Stomach (tissue), 9 donors: ENCODE data around the gene C19orf12. TPM values are rescaled to one million over a fixed set of nuclear protein-coding genes. Genes with fewer than 3 reads are reported as not detected.

Source experiments
- DNase-seq, 2 donors: peaks; one replicate each; pipeline versions ENCODE4 v3.0.0 to v3.0.0-alpha.2; 2013 to 2019
- H3K27ac ChIP-seq, 5 donors: fragments of 200-600 bp in 4 of 5; sonication (generic) in 4 of 5; one replicate each; pipeline ENCODE4 v1.5.1; 2013 to 2019; ENCODE audit warnings: mild to moderate bottlenecking in 1 of 5, moderate library complexity in 1 of 5
- H3K27me3 ChIP-seq, 3 donors: fragments of 200-600 bp; sonication (generic); one replicate each; pipeline ENCODE4 v1.5.1; 2017 to 2019; ENCODE audit warnings: mixed run types in 1 of 3
- H3K36me3 ChIP-seq, 4 donors: fragments of 200-600 bp; sonication (generic); 1 replicate in 3 of 4; 2 replicates in 1 of 4; pipeline ENCODE4 v1.5.1; 2016 to 2019
- H3K4me1 ChIP-seq, 4 donors: fragments of 200-600 bp; sonication (generic); one replicate each; pipeline ENCODE4 v1.5.1; 2016 to 2019
- H3K4me3 ChIP-seq, 4 donors: fragments of 200-600 bp; sonication (generic) in 3 of 4; one replicate each; pipeline ENCODE4 v1.5.1; 2016 to 2019; ENCODE audit warnings: mild to moderate bottlenecking in 1 of 4
- H3K9me3 ChIP-seq, 4 donors: fragments of 200-600 bp; sonication (generic); one replicate each; pipeline ENCODE4 v1.5.1; 2016 to 2019
- EP300 ChIP-seq: sonication (generic); formaldehyde crosslinking; IDR thresholded peaks from one replicate; pipeline ENCODE4 v1.6.1; 2017; ENCODE audit warnings: antibody characterized with exemption
- POLR2A ChIP-seq, 4 donors: fragments of 450-650 bp; IDR thresholded peaks; one replicate each; pipeline ENCODE4 v1.6.1; 2016; ENCODE audit warnings: antibody characterized with exemption in 4 of 4, control low read depth in 2 of 4, mild to moderate bottlenecking in 1 of 4, moderate library complexity in 1 of 4
- POLR2AphosphoS5 ChIP-seq, 3 donors: sonication (generic); formaldehyde crosslinking; IDR thresholded peaks; one replicate each; pipeline ENCODE4 v1.6.1; 2016; ENCODE audit warnings: antibody characterized with exemption in 3 of 3
- WGBS, 5 donors: extraction: QIAGEN DNeasy Blood & Tissue Kit in 3 of 5; methylation state at CpG; one replicate each; pipeline versions ENCODE4 v1.1.5 to v1.1.7; 2013 to 2018; 5-methylcytosine and 5-hydroxymethylcytosine counted together
- intact Hi-C: fragments of 100-400 bp; cut with DNase I; formaldehyde crosslinking; loops from one replicate; pipeline ENCODE4 v1.15.1; 2023; ENCODE audit warnings: low total_unique reads
- polyA plus RNA-seq, 3 donors: library from polyadenylated mRNA; stranded (reverse); fragments of 200-250 nt; gene quantifications; one replicate each; pipeline ENCODE4 v1.2.3, GENCODE V29; 2013
- total RNA-seq, 5 donors: library from RNA; depleted of rRNA; stranded (reverse); fragments of >200 nt; gene quantifications; one replicate each; pipeline versions ENCODE4 v1.1.0 to v1.2.3, GENCODE V29; 2014 to 2016
- TF ChIP-seq, protein P1 (sequence below), 7 experiments: fragments of 450-650 bp in 4 of 7; fragments of 200-600 bp in 3 of 7; sonication (generic) in 3 of 7; IDR thresholded peaks; one replicate each; pipeline ENCODE4 v1.5.1; 2016 to 2019; ENCODE audit warnings: antibody characterized with exemption in 7 of 7, control low read depth in 2 of 7, mild to moderate bottlenecking in 1 of 7
- donor health status: healthy with polysubstance abuse.
- donor health status: Bipolar disorder and iron deficiency.
- donor health status: healthy.

C19orf12 gene
- total and polyA plus RNA-seq, 8 donors: 4.6 to 67.2 (median 14.8) TPM

DNA sequence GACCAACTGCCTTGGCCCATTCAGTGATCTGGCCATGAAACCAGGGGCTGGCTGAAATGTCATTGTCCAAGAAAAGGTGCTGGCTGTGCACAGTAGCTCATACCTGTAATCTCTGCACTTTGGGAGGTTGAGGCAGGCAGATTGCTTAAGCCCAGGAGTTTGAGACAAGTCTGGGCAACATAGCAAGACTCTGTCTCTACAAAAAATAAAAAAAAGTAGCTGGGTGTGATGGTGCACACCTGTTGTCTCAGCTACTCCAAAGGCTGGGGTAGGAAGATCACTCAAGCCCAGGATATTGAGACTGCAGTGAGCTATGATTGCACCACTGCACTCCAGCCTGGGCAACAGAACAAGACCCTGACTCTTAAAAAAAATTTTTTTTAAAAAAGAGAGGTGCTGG is 28.6 kb upstream of the C19orf12 start:
- TF ChIP-seq EP300 (no peak), POLR2AphosphoS5 (IDR thresholded peaks at IDR 0.05) (no peak), POLR2A (IDR thresholded peaks at IDR 0.05) (no peak)
- TF ChIP-seq, protein P1, sequence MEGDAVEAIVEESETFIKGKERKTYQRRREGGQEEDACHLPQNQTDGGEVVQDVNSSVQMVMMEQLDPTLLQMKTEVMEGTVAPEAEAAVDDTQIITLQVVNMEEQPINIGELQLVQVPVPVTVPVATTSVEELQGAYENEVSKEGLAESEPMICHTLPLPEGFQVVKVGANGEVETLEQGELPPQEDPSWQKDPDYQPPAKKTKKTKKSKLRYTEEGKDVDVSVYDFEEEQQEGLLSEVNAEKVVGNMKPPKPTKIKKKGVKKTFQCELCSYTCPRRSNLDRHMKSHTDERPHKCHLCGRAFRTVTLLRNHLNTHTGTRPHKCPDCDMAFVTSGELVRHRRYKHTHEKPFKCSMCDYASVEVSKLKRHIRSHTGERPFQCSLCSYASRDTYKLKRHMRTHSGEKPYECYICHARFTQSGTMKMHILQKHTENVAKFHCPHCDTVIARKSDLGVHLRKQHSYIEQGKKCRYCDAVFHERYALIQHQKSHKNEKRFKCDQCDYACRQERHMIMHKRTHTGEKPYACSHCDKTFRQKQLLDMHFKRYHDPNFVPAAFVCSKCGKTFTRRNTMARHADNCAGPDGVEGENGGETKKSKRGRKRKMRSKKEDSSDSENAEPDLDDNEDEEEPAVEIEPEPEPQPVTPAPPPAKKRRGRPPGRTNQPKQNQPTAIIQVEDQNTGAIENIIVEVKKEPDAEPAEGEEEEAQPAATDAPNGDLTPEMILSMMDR (IDR thresholded peaks at IDR 0.05): no peak
- Histone ChIP-seq H3K4me3 (no peak overlapping the region), H3K9me3 (no peaks in the 10 kb centered on the region), H3K27me3 (peaks cover 0 to 17% (median 0%) of the 10 kb centered on the region in 3 donors), H3K36me3 (no peaks in the 10 kb centered on the region), H3K4me1 (no peaks in the 10 kb centered on the region), H3K27ac (no peak overlapping the region)
- DNase-seq: no peak
- intact Hi-C loops: no loop called here

DNA sequence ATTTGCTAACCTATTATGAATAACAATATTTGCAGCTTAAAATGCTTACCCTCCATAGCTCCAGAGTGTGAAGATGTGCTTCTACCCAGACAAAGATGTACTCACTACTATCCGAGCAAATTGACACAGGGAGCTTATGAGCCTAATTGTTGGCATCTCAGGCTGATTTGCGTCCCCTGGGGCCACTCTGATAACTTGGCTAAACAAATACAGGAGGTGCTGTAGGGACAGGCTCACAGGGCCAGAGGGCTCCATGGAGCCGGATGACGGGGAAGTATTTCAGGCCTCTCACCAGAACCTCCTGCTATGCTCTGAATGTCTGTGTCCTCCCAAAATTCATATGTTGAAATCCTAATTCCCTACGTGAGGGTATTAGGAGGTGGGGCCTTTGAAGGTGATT is 26.7 kb upstream of the C19orf12 start:
- peaks cover 0 to 33% (median 0%) of the 10 kb centered on the region in 3 donors for H3K27me3 ChIP-seq
- no peaks in the 10 kb centered on the region for H3K36me3 ChIP-seq
- TF ChIP-seq POLR2AphosphoS5 (IDR thresholded peaks at IDR 0.05) (no peak), POLR2A (IDR thresholded peaks at IDR 0.05) (no peak), EP300 (no peak)
- H3K4me1 ChIP-seq: no peaks in the 10 kb centered on the region
- intact Hi-C loops: no loop called here
- H3K27ac ChIP-seq: no peak overlapping the region
- no peaks in the 10 kb centered on the region for H3K9me3 ChIP-seq
- no peak for DNase-seq
- no peak overlapping the region for H3K4me3 ChIP-seq
- 28 to 66% (median 39%) methylated on average over 5 of the region's 5 CpGs for WGBS, 5 donors

DNA sequence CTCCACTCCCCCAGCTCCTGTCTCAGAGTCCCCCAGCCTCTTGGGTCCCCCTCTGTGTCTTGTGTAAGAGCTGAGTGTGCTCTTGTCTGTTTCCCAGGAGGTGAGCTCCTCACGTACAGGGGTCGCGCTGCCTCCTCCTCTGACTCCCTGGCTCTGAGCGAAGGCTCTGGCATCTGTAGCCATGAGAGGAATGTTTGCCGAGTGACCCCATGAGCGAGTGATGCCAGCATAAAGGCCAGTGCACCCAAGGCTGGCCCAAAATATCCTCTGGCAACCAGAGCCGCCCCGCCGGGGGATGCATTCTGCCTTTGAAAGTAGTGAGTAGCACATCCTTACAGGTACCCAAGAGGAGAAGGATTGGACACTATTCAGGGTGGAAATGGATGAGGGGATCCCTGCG is 26.2 kb upstream of the C19orf12 start:
- Histone ChIP-seq H3K27ac (no peak overlapping the region), H3K4me3 (no peak overlapping the region), H3K4me1 (no peaks in the 10 kb centered on the region), H3K9me3 (no peaks in the 10 kb centered on the region), H3K27me3 (peaks cover 0 to 37% (median 0%) of the 10 kb centered on the region in 3 donors), H3K36me3 (no peaks in the 10 kb centered on the region)
- DNase-seq: no peak
- intact Hi-C loops: no loop called here
- 83 to 87% (median 85%) methylated on average over 10 of the region's 10 CpGs for WGBS, 5 donors
- TF ChIP-seq EP300 (no peak), POLR2AphosphoS5 (IDR thresholded peaks at IDR 0.05) (no peak), POLR2A (IDR thresholded peaks at IDR 0.05) (no peak)
- TF ChIP-seq, protein P1 (IDR thresholded peaks at IDR 0.05): no peak

DNA sequence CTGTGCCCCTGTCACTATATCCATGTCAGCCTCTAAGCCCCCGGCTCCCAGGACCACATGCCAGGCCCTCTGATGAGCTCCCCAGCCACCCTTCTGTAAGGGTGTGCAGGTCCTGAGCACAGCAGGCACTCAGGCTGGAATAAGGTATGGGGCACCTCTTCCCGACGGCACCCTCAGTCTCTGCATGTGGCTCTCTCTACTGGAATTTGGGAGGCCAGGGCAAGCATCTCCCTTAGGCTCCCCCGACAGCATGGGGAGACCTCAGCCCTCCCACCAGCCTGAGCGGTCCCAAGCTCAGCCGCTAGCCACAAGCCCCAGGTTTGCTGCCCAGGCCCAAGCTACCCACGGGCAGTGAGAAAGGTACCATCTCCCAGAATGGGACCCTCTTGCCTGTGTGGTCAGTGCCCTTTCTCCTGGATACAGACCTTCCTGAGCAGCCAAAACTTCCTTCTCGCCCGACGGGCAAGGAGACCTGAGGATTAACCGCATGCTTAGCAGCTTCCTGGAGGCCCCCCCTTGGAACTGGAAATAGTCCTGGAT is 22.5 kb upstream of the C19orf12 start:
- H3K27me3 ChIP-seq: peaks cover 0 to 48% (median 0%) of the 10 kb centered on the region in 3 donors
- WGBS, 5 donors: 83 to 85% (median 83%) methylated on average over 6 to 11 of the region's 11 CpGs
- DNase-seq: no peak
- TF ChIP-seq POLR2AphosphoS5 (IDR thresholded peaks at IDR 0.05) (no peak), POLR2A (IDR thresholded peaks at IDR 0.05) (no peak), EP300 (no peak)
- TF ChIP-seq, protein P1 (IDR thresholded peaks at IDR 0.05): no peak
- intact Hi-C loops: no loop called here
- H3K27ac ChIP-seq: no peak overlapping the region
- H3K4me3 ChIP-seq: no peak overlapping the region
- no peaks in the 10 kb centered on the region for H3K4me1 ChIP-seq
- no peaks in the 10 kb centered on the region for H3K36me3 ChIP-seq
- H3K9me3 ChIP-seq: no peaks in the 10 kb centered on the region

DNA sequence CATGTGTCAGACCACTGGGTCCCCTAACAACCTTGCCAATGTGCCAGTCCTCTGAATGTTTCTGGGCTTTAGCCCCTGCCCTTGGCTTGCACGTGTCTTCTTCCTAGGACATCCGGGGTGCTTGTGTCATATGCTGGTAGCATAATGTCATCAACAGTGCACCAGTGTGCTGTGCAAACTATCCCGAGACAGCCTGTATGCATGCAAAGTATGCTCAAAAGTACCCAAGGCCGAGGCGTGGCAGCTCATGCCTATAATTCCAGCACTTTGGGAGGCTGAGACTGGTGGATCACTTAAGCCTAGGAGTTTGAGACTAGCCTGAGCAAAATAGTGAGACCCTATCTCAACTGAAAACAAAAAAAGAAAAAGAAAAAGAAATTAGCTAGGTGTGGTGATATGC is 20.8 kb upstream of the C19orf12 start:
- DNase-seq: no peak
- H3K27ac ChIP-seq: no peak overlapping the region
- no peaks in the 10 kb centered on the region for H3K36me3 ChIP-seq
- no peaks in the 10 kb centered on the region for H3K4me1 ChIP-seq
- H3K4me3 ChIP-seq: no peak overlapping the region
- H3K9me3 ChIP-seq: no peaks in the 10 kb centered on the region
- intact Hi-C loops: no loop called here
- WGBS, 5 donors: 63 to 80% (median 79%) methylated on average over 5 of the region's 5 CpGs
- TF ChIP-seq POLR2A (IDR thresholded peaks at IDR 0.05): no peak
- TF ChIP-seq POLR2AphosphoS5 (IDR thresholded peaks at IDR 0.05): no peak
- TF ChIP-seq, protein P1 (IDR thresholded peaks at IDR 0.05): no peak
- no peak for TF ChIP-seq EP300
- H3K27me3 ChIP-seq: peaks cover 0 to 47% (median 0%) of the 10 kb centered on the region in 3 donors
